Choroid plexus epithelial cell (primary cell): ENCODE measurements around the gene OBSCN.

Experiments
- DNase-seq: peaks from one replicate; pipeline ENCODE4 v3.0.0-alpha.2; 2010; ENCODE audit warnings: low read depth
- H3K4me3 ChIP-seq: 2 replicates; pipeline ENCODE4 v1.5.1; 2011; ENCODE audit warnings: low read depth, mild to moderate bottlenecking, control low read depth, low read length, moderate library complexity
- TF ChIP-seq, protein P1 (sequence below): conservative IDR thresholded peaks from 2 replicates; pipeline ENCODE4 v1.5.1; 2011; ENCODE audit warnings: low read depth, mild to moderate bottlenecking, control low read depth, inconsistent platforms, low read length, moderate library complexity

Gene OBSCN

DNA sequence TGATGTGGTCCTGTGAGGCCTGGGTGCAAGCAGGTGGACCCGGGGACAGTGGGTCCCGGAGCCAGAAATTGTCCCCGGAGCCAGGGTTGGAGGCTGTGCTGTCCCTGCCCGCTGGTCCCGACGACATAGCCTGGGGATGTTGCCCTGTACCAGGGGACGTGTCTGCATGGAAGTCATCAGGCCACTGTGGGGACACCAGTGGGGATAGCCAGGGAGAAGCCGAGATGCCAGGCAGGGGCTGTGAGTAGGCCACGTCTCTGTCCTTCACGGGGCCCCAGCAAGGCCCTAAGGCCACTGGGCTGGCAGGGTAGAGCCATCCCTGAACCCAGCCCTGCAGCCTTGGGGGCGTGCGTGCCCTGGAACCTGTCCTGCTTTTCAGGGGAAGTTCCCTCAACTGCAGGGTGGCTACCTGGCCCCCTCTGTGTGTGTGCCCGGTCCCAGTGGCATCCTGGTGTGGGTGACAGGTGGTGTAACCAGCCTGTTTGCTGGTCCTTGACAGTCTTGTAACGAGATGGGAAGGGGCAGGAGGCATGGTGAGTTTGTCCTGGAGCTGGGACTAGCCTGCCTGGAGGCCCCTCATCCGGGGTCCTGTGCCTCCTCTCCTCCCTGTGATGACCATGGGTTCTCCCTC lies 73.2 kb downstream of the OBSCN start:
- no peak for DNase-seq
- TF ChIP-seq, protein P1, sequence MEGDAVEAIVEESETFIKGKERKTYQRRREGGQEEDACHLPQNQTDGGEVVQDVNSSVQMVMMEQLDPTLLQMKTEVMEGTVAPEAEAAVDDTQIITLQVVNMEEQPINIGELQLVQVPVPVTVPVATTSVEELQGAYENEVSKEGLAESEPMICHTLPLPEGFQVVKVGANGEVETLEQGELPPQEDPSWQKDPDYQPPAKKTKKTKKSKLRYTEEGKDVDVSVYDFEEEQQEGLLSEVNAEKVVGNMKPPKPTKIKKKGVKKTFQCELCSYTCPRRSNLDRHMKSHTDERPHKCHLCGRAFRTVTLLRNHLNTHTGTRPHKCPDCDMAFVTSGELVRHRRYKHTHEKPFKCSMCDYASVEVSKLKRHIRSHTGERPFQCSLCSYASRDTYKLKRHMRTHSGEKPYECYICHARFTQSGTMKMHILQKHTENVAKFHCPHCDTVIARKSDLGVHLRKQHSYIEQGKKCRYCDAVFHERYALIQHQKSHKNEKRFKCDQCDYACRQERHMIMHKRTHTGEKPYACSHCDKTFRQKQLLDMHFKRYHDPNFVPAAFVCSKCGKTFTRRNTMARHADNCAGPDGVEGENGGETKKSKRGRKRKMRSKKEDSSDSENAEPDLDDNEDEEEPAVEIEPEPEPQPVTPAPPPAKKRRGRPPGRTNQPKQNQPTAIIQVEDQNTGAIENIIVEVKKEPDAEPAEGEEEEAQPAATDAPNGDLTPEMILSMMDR: no peak
- no peak overlapping the region for H3K4me3 ChIP-seq

DNA sequence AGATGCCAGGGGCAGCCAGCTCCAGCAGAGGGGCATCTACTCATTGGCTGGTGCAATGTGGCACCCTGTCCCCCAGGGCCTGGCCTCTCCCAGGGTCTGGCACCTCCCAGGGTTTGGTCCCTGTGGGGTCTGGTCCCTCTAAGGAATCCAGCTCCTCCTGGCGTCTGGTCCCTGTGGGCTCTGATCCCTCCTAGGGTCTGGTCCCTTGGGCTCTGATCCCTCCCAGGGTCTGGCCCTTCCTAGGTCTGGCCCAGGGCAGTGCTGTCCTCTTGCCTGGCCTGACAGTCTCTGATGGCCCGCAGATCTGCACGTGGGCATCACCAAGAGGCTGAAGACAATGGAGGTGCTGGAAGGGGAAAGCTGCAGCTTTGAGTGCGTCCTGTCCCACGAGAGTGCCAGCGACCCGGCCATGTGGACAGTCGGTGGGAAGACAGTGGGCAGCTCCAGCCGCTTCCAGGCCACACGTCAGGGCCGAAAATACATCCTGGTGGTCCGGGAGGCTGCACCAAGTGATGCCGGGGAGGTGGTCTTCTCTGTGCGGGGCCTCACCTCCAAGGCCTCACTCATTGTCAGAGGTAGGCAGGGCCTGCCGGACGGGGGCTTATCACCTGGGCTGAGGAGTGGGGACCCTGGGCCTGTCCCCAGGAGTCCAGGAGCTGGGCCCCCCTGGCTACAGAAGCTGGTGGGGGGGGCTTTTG lies 73.9 kb downstream of the OBSCN start:
- no peak for DNase-seq
- TF ChIP-seq, protein P1: no peak
- no peak overlapping the region for H3K4me3 ChIP-seq

DNA sequence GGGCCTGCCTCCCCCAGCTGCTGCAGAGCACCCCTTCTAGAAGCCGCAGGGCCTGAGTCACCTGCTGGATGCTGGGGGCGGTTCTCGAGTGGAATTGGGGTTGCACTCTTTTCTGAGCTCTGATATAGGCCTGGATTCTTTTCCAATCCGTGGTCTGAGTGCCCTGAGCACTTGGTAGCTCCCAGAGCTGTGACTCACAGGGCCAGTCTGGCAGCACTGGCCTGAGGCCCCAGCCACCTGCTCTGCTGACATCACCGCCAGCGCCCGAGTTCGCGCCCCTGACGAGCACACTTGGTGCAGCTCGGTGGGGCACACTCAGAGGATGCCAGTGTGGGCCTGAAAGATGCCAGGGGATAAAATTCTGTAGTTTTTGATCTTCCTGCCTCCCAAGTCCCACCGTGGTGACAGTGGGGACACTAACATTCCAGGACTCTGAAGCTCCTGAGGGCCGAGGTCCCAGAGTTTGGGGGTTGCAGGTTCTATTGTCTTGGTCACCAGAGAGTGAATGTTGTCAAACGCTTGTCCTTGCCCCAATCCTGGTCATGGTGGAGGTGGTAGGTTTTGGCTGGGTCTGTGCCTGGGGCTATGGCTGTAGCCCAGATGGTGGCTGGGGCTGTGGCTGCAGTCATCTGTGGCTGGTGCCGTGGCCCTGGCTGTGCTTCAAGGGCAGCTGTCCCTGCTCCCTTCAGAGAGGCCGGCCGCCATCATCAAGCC lies 74.6 kb downstream of the OBSCN start:
- TF ChIP-seq, protein P1: no peak
- no peak for DNase-seq
- no peak overlapping the region for H3K4me3 ChIP-seq

DNA sequence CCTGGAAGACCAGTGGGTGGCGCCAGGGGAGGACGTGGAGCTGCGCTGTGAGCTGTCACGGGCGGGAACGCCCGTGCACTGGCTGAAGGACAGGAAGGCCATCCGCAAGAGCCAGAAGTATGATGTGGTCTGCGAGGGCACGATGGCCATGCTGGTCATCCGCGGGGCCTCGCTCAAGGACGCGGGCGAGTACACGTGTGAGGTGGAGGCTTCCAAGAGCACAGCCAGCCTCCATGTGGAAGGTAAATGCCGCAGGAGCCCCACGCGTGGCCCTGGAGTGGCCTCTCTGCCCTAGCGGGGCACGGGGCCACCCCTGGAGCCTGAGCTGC lies 75.2 kb downstream of the OBSCN start:
- TF ChIP-seq, protein P1: no peak
- no peak overlapping the region for H3K4me3 ChIP-seq
- no peak for DNase-seq

- TF ChIP-seq, protein P1: no peak
- DNase-seq: no peak
- no peak overlapping the region for H3K4me3 ChIP-seq
These were observed 75.8 kb downstream of the OBSCN start for GRCh38 chr1:228283476-228284147.

DNA sequence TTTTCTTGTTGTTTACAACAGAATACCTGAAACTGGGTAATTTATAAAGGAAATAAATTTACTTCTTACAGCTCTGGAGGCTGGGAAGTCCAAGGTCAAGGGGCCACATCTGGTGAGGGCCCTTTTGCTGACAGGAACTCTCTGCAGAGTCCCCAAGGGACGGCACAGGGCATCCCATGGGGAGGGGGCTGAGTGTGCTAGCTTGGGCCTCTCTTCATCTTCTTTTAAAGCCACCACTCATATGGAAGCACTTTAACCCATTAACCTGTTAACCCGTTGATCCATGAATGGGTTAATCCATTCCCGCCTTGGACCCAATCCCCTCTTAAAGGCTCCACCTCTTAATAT lies 76.3 kb downstream of the OBSCN start:
- DNase-seq: no peak
- TF ChIP-seq, protein P1: no peak
- no peak overlapping the region for H3K4me3 ChIP-seq
